ENCODE data around the gene FLYWCH2.
"Not testable (repeated sequence)": the region's sequence is repeated elsewhere in the genome, so short reads cannot be mapped to it uniquely, and the experiment has no call there.

The FLYWCH2 gene

GRCh38 chr16:2907084-2907753 is 24.2 kb downstream of the FLYWCH2 start:
- Histone ChIP-seq H3K27ac (peak overlapping the region in 1 of 2 donors; percentile 6), H3K4me1 (peaks cover 0 to 24% (median 15%) of the 10 kb centered on the region in 4 donors)
- peak in 1 of 2 donors; percentile 50 for DNase-seq
- peak; percentile 57 to 75 for TF ChIP-seq CTCF (IDR thresholded peaks at IDR 0.05)
- intact Hi-C loops (cut with DNase I; ENCODE audit: low total_unique reads); H3K36me3 ChIP-seq; H3K27me3 ChIP-seq; H3K4me3 ChIP-seq; H3K9me3 ChIP-seq: not testable (repeated sequence)

- Histone ChIP-seq H3K4me3 (no peak overlapping the region), H3K27me3 (no peaks in the 10 kb centered on the region), H3K4me1 (peaks cover 0 to 30% (median 21%) of the 10 kb centered on the region in 4 donors), H3K36me3 (peaks cover 9 to 15% (median 11%) of the 10 kb centered on the region in 3 donors), H3K27ac (no peak overlapping the region), H3K9me3 (no peaks in the 10 kb centered on the region)
- TF ChIP-seq CTCF (IDR thresholded peaks at IDR 0.05): no peak
- no peak for DNase-seq
- intact Hi-C loops (cut with DNase I; ENCODE audit: low total_unique reads): no loop called here
Measured at GRCh38 chr16:2910441-2910969, 27.5 kb downstream of the FLYWCH2 start.

- Histone ChIP-seq H3K27ac (peak within 1 kb of the TSS; percentile 92 to 97), H3K4me3 (peak within 1 kb of the TSS; percentile 93 to 97), H3K36me3 (peaks cover 19 to 27% (median 19%) of the 10 kb centered on the region in 3 donors), H3K27me3 (no peaks in the 10 kb centered on the region), H3K4me1 (peaks cover 0 to 21% (median 15%) of the 10 kb centered on the region in 4 donors), H3K9me3 (no peaks in the 10 kb centered on the region)
- intact Hi-C loops (cut with DNase I; ENCODE audit: low total_unique reads): no loop called here
- peak; percentile 98 to 99 for DNase-seq
- TF ChIP-seq CTCF (IDR thresholded peaks at IDR 0.05): peak in 1 of 2 experiments; percentile 6
Measured at GRCh38 chr16:2911638-2912329, 28.8 kb downstream of the FLYWCH2 start, which contains the start of gene FLYWCH1. Gene FLYWCH1 (plus strand): TSS chr16:2911931. CDS start chr16:2929686, 17,755 bp downstream.

GRCh38 chr16:2912330-2913199 is 29.6 kb downstream of the FLYWCH2 start:
- H3K27ac ChIP-seq: peak overlapping the region; percentile 92 to 97
- no peak for DNase-seq
- H3K9me3 ChIP-seq: no peaks in the 10 kb centered on the region
- no peak for TF ChIP-seq CTCF (IDR thresholded peaks at IDR 0.05)
- peaks cover 19 to 31% (median 19%) of the 10 kb centered on the region in 3 donors for H3K36me3 ChIP-seq
- H3K4me1 ChIP-seq: peaks cover 0 to 21% (median 13%) of the 10 kb centered on the region in 4 donors
- no peaks in the 10 kb centered on the region for H3K27me3 ChIP-seq
- intact Hi-C loops (cut with DNase I; ENCODE audit: low total_unique reads): no loop called here
- peak overlapping the region; percentile 93 to 97 for H3K4me3 ChIP-seq

GRCh38 chr16:2913603-2914002 is 30.6 kb downstream of the FLYWCH2 start:
- no peak for DNase-seq
- TF ChIP-seq CTCF (IDR thresholded peaks at IDR 0.05): no peak
- no peaks in the 10 kb centered on the region for H3K27me3 ChIP-seq
- H3K9me3 ChIP-seq: no peaks in the 10 kb centered on the region
- peak overlapping the region in 1 of 2 donors; percentile 97 for H3K27ac ChIP-seq
- peaks cover 0 to 21% (median 13%) of the 10 kb centered on the region in 4 donors for H3K4me1 ChIP-seq
- H3K4me3 ChIP-seq: no peak overlapping the region
- intact Hi-C loops (cut with DNase I; ENCODE audit: low total_unique reads): no loop called here
- H3K36me3 ChIP-seq: peaks cover 19 to 40% (median 19%) of the 10 kb centered on the region in 3 donors
